Gastrocnemius medialis (tissue), 4 donors: ENCODE data around the gene CASP9.

ENCODE experiments used
- POLR2A ChIP-seq, 2 donors: fragments of 450-650 bp; IDR thresholded peaks; one replicate each; pipeline ENCODE4 v1.6.1; 2017; ENCODE audit warnings: antibody characterized with exemption in 2 of 2, mild to moderate bottlenecking in 2 of 2, moderate library complexity in 2 of 2
- TF ChIP-seq, protein P1 (sequence below), 5 experiments: fragments of 450-650 bp in 3 of 5; fragments of 200-600 bp in 2 of 5; sonication (generic) in 2 of 5; IDR thresholded peaks in 4 of 5; conservative IDR thresholded peaks in 1 of 5; 1 replicate in 4 of 5; 2 replicates in 1 of 5; pipeline ENCODE4 v1.5.1; 2016 to 2019; ENCODE audit warnings: antibody characterized with exemption in 5 of 5, mild to moderate bottlenecking in 3 of 5, moderate library complexity in 3 of 5

DNA sequence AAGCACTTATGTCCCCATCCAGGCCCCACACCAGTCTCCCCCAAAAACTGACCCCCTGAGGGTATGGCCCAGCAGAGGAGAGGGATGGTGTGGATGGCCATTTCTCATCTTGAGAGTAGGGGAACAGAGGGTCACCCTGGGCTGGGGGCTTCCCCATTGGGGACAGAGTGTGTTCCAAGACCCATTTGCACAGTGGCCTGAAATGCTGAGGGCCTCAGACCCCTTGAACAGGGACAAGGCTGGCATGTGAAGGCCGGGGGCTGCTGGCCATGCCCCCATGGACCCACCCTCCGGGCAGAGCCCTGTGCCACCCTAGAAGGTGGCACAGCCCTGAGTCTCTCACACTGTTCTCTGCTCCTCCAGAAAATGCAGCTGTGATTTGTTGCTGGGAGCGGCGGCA is 77.8 kb downstream of the CASP9 start:
- TF ChIP-seq POLR2A (IDR thresholded peaks at IDR 0.05), result no peak
- TF ChIP-seq, protein P1, sequence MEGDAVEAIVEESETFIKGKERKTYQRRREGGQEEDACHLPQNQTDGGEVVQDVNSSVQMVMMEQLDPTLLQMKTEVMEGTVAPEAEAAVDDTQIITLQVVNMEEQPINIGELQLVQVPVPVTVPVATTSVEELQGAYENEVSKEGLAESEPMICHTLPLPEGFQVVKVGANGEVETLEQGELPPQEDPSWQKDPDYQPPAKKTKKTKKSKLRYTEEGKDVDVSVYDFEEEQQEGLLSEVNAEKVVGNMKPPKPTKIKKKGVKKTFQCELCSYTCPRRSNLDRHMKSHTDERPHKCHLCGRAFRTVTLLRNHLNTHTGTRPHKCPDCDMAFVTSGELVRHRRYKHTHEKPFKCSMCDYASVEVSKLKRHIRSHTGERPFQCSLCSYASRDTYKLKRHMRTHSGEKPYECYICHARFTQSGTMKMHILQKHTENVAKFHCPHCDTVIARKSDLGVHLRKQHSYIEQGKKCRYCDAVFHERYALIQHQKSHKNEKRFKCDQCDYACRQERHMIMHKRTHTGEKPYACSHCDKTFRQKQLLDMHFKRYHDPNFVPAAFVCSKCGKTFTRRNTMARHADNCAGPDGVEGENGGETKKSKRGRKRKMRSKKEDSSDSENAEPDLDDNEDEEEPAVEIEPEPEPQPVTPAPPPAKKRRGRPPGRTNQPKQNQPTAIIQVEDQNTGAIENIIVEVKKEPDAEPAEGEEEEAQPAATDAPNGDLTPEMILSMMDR (IDR thresholded peaks at IDR 0.05 in 4 of 5, conservative IDR thresholded peaks at IDR 0.05 in 1 of 5), result no peak
